ENCODE data around the gene L3MBTL4.
"Not testable (repeated sequence)": the region's sequence is repeated elsewhere in the genome, so short reads cannot be mapped to it uniquely, and the experiment has no call there.

The L3MBTL4 gene

DNA sequence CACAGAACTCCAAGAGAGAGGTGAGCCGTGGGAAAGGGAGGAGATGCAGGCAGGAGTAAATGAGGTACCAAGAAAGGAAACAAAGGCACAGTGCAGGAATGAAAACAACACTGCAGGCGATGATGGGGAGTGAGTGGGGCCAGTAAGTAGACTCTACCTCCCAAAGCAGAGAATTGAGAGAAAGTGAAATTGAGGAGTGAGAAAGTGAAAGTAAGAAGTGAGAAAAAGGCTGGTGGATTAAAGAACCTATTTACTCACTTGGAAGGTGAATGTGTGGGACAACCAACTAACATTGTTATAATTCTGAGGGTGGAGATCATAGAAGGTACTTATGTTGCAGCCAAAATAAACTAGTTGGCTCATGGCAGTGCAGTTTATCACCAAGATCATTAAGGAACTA lies 326.3 kb downstream of the L3MBTL4 start:
- no peak overlapping the region for H3K27ac ChIP-seq
- no peak overlapping the region for H3K4me2 ChIP-seq
- no peaks in the 10 kb centered on the region for H3K36me3 ChIP-seq (ENCODE audit: insufficient read depth)
- H3K4me3 ChIP-seq (IDR thresholded peaks at IDR 0.05; ENCODE audit: insufficient read depth, low read depth, low read length): no peak overlapping the region
- H3K27me3 ChIP-seq (ENCODE audit: insufficient read depth, low read depth): no peaks in the 10 kb centered on the region
- no peak overlapping the region for H2AFZ ChIP-seq (ENCODE audit: low read depth)
- no peaks in the 10 kb centered on the region for H3K79me2 ChIP-seq (ENCODE audit: insufficient read depth, low read depth)
- H3K4me1 ChIP-seq (ENCODE audit: low read depth, poor library complexity, severe bottlenecking): no peaks in the 10 kb centered on the region
- H3K9ac ChIP-seq: no peak overlapping the region
- no peaks in the 10 kb centered on the region for H4K20me1 ChIP-seq (ENCODE audit: insufficient read depth)
- no peak for TF ChIP-seq CTCF (conservative IDR thresholded peaks at IDR 0.05; ENCODE audit: low read depth, low read length)

DNA sequence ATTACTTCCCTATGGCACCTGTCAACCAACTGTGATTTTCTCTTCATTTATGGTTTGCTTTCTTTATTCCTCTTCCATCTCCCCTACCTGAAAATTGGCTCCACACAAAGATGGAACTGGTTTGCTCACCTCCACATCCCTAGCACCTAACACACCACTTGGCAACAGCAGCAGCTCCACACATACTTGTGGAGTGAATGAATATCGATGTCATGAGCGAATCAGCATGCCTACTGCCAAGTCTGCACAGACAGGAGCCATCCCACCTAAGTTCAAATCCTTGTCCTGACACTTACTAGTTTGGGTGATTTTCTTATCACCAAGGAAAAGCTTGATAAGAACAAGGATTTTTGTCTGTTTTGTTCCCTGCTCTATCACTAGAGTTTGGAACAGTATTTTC lies 328.0 kb downstream of the L3MBTL4 start:
- no peaks in the 10 kb centered on the region for H3K79me2 ChIP-seq (ENCODE audit: insufficient read depth, low read depth)
- no peak for TF ChIP-seq CTCF (conservative IDR thresholded peaks at IDR 0.05; ENCODE audit: low read depth, low read length)
- no peaks in the 10 kb centered on the region for H4K20me1 ChIP-seq (ENCODE audit: insufficient read depth)
- H3K27ac ChIP-seq: no peak overlapping the region
- no peak overlapping the region for H3K4me2 ChIP-seq
- no peak overlapping the region for H2AFZ ChIP-seq (ENCODE audit: low read depth)
- no peaks in the 10 kb centered on the region for H3K27me3 ChIP-seq (ENCODE audit: insufficient read depth, low read depth)
- no peaks in the 10 kb centered on the region for H3K36me3 ChIP-seq (ENCODE audit: insufficient read depth)
- no peak overlapping the region for H3K4me3 ChIP-seq (IDR thresholded peaks at IDR 0.05; ENCODE audit: insufficient read depth, low read depth, low read length)
- H3K9ac ChIP-seq: no peak overlapping the region
- H3K4me1 ChIP-seq (ENCODE audit: low read depth, poor library complexity, severe bottlenecking): no peaks in the 10 kb centered on the region

DNA sequence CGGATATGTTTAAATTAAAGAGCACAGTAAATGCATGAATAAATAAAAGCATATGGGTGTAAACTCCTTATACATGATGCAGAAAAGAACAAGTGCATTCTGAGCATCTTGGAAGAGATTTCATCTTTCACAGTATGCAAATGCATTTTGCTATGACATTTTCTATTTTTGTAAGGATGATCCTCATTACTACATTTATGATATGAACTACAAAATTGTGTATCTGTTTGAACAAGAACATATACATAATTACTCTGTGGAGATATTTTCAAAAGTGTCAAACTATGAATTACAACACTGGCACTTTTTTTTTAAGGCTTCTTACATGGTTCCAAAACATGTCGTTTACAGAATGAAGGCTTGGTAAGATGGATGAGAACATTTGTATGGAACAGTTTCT lies 335.3 kb downstream of the L3MBTL4 start:
- TF ChIP-seq CTCF (conservative IDR thresholded peaks at IDR 0.05; ENCODE audit: low read depth, low read length): no peak
- H3K9ac ChIP-seq: no peak overlapping the region
- no peaks in the 10 kb centered on the region for H3K36me3 ChIP-seq (ENCODE audit: insufficient read depth)
- H3K27me3 ChIP-seq (ENCODE audit: insufficient read depth, low read depth): no peaks in the 10 kb centered on the region
- H4K20me1 ChIP-seq (ENCODE audit: insufficient read depth): no peaks in the 10 kb centered on the region
- H3K4me2 ChIP-seq: no peak overlapping the region
- H2AFZ ChIP-seq (ENCODE audit: low read depth): no peak overlapping the region
- H3K4me3 ChIP-seq (IDR thresholded peaks at IDR 0.05; ENCODE audit: insufficient read depth, low read depth, low read length): no peak overlapping the region
- no peaks in the 10 kb centered on the region for H3K79me2 ChIP-seq (ENCODE audit: insufficient read depth, low read depth)
- H3K27ac ChIP-seq: no peak overlapping the region
- no peaks in the 10 kb centered on the region for H3K4me1 ChIP-seq (ENCODE audit: low read depth, poor library complexity, severe bottlenecking)

DNA sequence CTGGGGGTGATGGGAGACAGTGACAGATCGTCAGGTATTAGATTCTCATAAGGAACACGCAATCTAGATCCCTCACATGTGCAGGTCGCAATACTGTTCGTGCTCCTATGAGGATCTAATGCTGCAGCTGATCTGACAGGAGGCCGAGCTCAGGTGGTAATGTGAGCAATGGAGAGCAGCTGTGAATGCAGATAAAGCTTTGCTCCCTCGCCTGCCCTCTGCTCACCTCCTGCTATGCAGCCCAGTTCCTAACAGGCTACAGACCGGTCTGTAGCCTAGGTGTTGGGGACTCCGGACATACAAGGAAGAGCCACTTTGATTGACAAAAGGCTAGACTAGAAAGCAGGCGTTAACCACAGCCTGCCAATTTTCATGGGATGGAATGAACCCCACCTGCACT lies 335.8 kb downstream of the L3MBTL4 start:
- H3K79me2 ChIP-seq (ENCODE audit: insufficient read depth, low read depth): no peaks in the 10 kb centered on the region
- H3K27ac ChIP-seq: no peak overlapping the region
- no peaks in the 10 kb centered on the region for H4K20me1 ChIP-seq (ENCODE audit: insufficient read depth)
- H3K36me3 ChIP-seq (ENCODE audit: insufficient read depth): no peaks in the 10 kb centered on the region
- TF ChIP-seq CTCF (conservative IDR thresholded peaks at IDR 0.05; ENCODE audit: low read depth, low read length): no peak
- no peak overlapping the region for H3K4me2 ChIP-seq
- H3K4me1 ChIP-seq (ENCODE audit: low read depth, poor library complexity, severe bottlenecking): no peaks in the 10 kb centered on the region
- no peak overlapping the region for H3K4me3 ChIP-seq (IDR thresholded peaks at IDR 0.05; ENCODE audit: insufficient read depth, low read depth, low read length)
- H3K27me3 ChIP-seq (ENCODE audit: insufficient read depth, low read depth): no peaks in the 10 kb centered on the region
- no peak overlapping the region for H3K9ac ChIP-seq
- no peak overlapping the region for H2AFZ ChIP-seq (ENCODE audit: low read depth)

DNA sequence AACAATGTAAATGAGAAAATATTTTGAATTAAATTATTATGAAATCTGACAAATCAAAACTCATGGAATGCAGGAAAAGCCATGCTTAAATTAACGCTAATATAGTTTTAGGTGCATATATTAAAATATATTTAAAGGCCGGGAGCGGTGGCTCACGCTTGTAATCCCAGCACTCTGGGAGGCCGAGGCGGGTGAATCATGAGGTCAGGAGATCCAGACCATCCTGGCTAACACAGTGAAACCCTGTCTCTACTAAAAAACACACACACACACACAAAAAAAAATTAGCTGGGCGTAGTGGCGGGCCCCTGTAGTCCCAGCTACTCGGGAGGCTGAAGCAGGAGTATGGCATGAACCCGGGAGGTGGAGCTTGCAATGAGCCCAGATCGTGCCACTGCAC lies 342.3 kb downstream of the L3MBTL4 start:
- not testable (repeated sequence) for H3K36me3 ChIP-seq (ENCODE audit: insufficient read depth); H3K9ac ChIP-seq; H2AFZ ChIP-seq (ENCODE audit: low read depth); H4K20me1 ChIP-seq (ENCODE audit: insufficient read depth); H3K79me2 ChIP-seq (ENCODE audit: insufficient read depth, low read depth); H3K27me3 ChIP-seq (ENCODE audit: insufficient read depth, low read depth); H3K4me1 ChIP-seq (ENCODE audit: low read depth, poor library complexity, severe bottlenecking); H3K4me3 ChIP-seq (IDR thresholded peaks at IDR 0.05; ENCODE audit: insufficient read depth, low read depth, low read length); H3K4me2 ChIP-seq; H3K27ac ChIP-seq
